RWPE2 (cell line): ENCODE results near the gene TMEM208.

Source experiments
- ATAC-seq: fragments of 200-7000 bp; cut with Tn5 transposase; 3 replicates; pipeline ENCODE4 v1.9.1; 2021; ENCODE audit warnings: low read depth
- DNase-seq: peaks from one replicate; pipeline ENCODE4 v3.0.0-alpha.2; 2020; ENCODE audit warnings: low spot score
- H3K27ac ChIP-seq: fragments of 450-650 bp; 2 replicates; pipeline ENCODE4 v1.5.1; 2017; ENCODE audit warnings: mild to moderate bottlenecking; ENCODE audit not compliant: poor library complexity, severe bottlenecking
- H3K27me3 ChIP-seq: fragments of 250-450 bp; sonication (Bioruptor Pico); 2 replicates; pipeline ENCODE4 v1.5.1; 2021; ENCODE audit warnings: mild to moderate bottlenecking, moderate library complexity; ENCODE audit not compliant: insufficient read depth, poor library complexity, severe bottlenecking
- H3K36me3 ChIP-seq: fragments of 250-450 bp; sonication (Bioruptor Pico); 2 replicates; pipeline ENCODE4 v1.5.1; 2020; ENCODE audit warnings: low read depth, mild to moderate bottlenecking, moderate library complexity
- H3K4me1 ChIP-seq: fragments of 250-450 bp; sonication (Bioruptor Pico); 2 replicates; pipeline ENCODE4 v1.5.1; 2021; ENCODE audit warnings: mild to moderate bottlenecking, moderate library complexity; ENCODE audit not compliant: insufficient read depth, poor library complexity, severe bottlenecking
- H3K4me3 ChIP-seq: fragments of 250-450 bp; sonication (Bioruptor Pico); 2 replicates; pipeline ENCODE4 v1.5.1; 2021; ENCODE audit warnings: mild to moderate bottlenecking, moderate library complexity; ENCODE audit not compliant: severe bottlenecking
- H3K9me3 ChIP-seq: fragments of 250-450 bp; sonication (Bioruptor Pico); 2 replicates; pipeline ENCODE4 v1.5.1; 2021; ENCODE audit warnings: mild to moderate bottlenecking, moderate library complexity; ENCODE audit not compliant: severe bottlenecking
- TF ChIP-seq, protein P1 (sequence below): fragments of 450-650 bp; IDR thresholded peaks from one replicate; pipeline ENCODE4 v1.5.1; 2017; ENCODE audit warnings: mild to moderate bottlenecking, moderate library complexity; ENCODE audit not compliant: poor library complexity, severe bottlenecking

Gene TMEM208

DNA sequence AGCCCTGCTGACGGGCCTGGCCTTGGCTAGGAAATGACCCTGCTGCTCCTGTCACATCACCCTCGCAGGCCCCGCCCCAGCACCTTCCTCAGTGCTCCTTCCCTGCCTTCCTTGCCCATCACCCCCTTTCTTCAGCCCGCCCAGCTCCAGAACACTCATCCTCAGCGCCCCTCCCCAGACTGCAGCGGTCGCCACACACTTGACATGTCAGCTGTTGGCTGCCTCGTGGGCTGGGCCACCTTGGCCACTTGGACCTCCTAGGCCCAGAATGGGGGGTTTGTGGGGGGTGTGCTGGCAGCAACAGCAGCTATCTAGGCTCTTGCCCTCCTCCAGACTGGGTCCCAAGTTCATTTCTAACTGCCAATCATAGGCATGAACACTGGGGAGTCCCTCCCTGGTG, 17.4 kb upstream of the TMEM208 start:
- Histone ChIP-seq H3K36me3 (no peaks in the 10 kb centered on the region; the same call in 1 of the 2 replicates), H3K27ac (no peak overlapping the region), H3K4me1 (peaks cover 51% of the 10 kb centered on the region), H3K9me3 (no peaks in the 10 kb centered on the region), H3K4me3 (no peak overlapping the region), H3K27me3 (no peaks in the 10 kb centered on the region)
- TF ChIP-seq, protein P1, sequence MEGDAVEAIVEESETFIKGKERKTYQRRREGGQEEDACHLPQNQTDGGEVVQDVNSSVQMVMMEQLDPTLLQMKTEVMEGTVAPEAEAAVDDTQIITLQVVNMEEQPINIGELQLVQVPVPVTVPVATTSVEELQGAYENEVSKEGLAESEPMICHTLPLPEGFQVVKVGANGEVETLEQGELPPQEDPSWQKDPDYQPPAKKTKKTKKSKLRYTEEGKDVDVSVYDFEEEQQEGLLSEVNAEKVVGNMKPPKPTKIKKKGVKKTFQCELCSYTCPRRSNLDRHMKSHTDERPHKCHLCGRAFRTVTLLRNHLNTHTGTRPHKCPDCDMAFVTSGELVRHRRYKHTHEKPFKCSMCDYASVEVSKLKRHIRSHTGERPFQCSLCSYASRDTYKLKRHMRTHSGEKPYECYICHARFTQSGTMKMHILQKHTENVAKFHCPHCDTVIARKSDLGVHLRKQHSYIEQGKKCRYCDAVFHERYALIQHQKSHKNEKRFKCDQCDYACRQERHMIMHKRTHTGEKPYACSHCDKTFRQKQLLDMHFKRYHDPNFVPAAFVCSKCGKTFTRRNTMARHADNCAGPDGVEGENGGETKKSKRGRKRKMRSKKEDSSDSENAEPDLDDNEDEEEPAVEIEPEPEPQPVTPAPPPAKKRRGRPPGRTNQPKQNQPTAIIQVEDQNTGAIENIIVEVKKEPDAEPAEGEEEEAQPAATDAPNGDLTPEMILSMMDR: no peak
- no peak for ATAC-seq
- DNase-seq: peak; percentile 59

DNA sequence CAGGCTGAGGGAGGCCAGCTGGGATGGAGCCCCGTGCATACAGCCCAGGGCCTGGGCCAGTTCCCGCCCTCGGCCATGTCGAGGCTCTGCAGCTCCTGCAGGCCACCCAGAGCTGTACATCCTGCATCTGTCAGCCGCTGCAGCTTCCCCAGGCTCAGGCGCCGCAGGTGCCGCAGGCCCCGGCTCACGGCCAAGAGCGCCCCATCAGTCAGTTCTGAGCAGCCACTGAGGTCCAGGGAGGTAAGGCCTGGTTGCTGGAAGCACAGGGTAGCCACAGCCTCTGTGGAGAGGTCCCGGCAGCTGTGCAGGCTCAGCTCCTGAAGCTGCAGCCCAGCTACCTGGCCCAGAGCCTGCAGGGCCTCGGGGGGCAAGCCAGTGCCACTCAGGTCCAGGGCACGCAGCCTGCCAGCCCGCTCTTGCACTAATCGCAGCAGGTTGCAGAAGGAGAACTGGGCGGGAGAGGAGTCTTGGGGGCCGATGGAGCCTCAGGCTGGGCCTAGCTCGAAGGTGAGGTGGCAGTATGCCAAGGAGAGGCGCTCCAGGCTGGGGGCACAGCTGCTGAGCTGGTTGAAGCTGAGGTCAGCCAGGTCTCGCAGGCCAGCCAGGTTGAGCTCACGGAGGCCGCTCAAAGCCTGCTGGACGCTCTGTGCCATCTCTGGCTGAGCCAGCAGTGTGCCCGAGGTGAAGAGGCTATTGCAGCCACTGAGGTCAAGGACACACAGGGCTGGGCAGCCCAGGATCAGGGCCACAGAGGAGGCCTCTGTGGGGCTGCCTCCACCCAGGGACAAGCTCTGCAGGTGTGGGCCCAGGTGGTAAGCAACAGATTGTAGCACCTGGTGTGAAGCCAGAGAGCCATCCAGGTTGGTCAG, 16.6 kb upstream of the TMEM208 start:
- Histone ChIP-seq H3K36me3 (no peaks in the 10 kb centered on the region), H3K4me3 (no peak overlapping the region), H3K27ac (no peak overlapping the region), H3K27me3 (no peaks in the 10 kb centered on the region), H3K4me1 (peaks cover 51% of the 10 kb centered on the region), H3K9me3 (no peaks in the 10 kb centered on the region)
- DNase-seq (peak; percentile 58), ATAC-seq (no peak)
- TF ChIP-seq, protein P1: no peak

DNA sequence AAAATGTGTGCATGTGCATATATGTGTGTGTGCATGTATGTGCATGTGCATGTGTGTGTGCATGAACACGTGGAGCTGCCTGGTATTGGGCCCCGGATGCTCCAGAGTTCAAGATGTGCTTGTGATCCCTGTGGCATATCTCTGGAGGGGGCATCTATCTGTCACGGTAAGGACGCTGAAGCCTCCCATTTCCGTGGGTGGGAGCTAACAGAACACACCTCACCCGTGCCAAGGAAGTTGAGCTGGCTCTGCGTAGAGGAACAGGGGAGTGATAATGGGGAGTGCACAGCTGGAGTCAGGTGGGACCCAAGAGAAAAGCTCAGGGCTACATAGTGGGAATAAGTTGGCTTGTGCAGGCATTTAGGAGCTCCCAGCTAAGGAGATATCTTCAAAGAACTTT, 15.3 kb upstream of the TMEM208 start:
- Histone ChIP-seq H3K27me3 (no peaks in the 10 kb centered on the region), H3K9me3 (no peaks in the 10 kb centered on the region), H3K4me3 (no peak overlapping the region), H3K36me3 (no peaks in the 10 kb centered on the region), H3K4me1 (peaks cover 48% of the 10 kb centered on the region), H3K27ac (peak overlapping the region; percentile 95)
- no peak for ATAC-seq
- TF ChIP-seq, protein P1: no peak
- no peak for DNase-seq

DNA sequence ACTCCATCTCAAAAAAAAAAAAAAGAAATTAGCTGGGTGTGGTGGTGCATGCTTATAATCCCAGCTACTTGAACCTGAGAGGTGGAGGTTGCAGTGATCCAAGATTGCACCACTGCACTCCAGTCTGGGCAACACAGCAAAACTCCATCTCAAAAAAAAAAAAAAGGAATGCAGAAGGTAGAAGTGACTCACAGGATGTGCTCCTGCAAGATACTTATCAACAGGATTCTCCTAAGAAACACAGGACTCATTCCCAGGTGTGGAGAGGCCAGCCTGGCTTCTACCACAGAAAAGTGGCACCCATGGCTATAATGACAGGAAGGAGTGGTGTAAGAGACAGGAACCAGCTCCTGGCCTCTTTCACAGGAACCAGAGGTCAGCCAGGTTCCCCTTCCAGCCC, 14.2 kb upstream of the TMEM208 start:
- Histone ChIP-seq H3K9me3 (no peaks in the 10 kb centered on the region), H3K27ac (peak overlapping the region; percentile 95), H3K4me1 (peaks cover 37% of the 10 kb centered on the region), H3K4me3 (no peak overlapping the region), H3K27me3 (no peaks in the 10 kb centered on the region), H3K36me3 (no peaks in the 10 kb centered on the region)
- no peak for DNase-seq
- peak; percentile 72 for ATAC-seq
- TF ChIP-seq, protein P1: no peak
